ENCODE measurements around the gene TRAPPC2L.

Gene TRAPPC2L

GRCh38 chr16:88839745-88840599, 17.0 kb upstream of the TRAPPC2L start:
- no peak for DNase-seq

- DNase-seq: no peak
Measured at GRCh38 chr16:88840600-88841215, 16.2 kb upstream of the TRAPPC2L start.

- DNase-seq: no peak
Measured at GRCh38 chr16:88841521-88842307, 15.2 kb upstream of the TRAPPC2L start.

GRCh38 chr16:88842308-88842756, 14.6 kb upstream of the TRAPPC2L start:
- DNase-seq: no peak

GRCh38 chr16:88842806-88843205, 14.1 kb upstream of the TRAPPC2L start:
- DNase-seq: no peak

GRCh38 chr16:88843256-88843655, 13.7 kb upstream of the TRAPPC2L start:
- DNase-seq: no peak

GRCh38 chr16:88844419-88845036, 12.4 kb upstream of the TRAPPC2L start:
- no peak for DNase-seq

GRCh38 chr16:88846088-88846487, 10.8 kb upstream of the TRAPPC2L start:
- DNase-seq: no peak

GRCh38 chr16:88847654-88848053, 9.3 kb upstream of the TRAPPC2L start:
- DNase-seq: no peak

GRCh38 chr16:88848557-88848956, 8.4 kb upstream of the TRAPPC2L start:
- no peak for DNase-seq

GRCh38 chr16:88850531-88851199, 6.3 kb upstream of the TRAPPC2L start:
- no peak for DNase-seq

- DNase-seq: no peak
Measured at GRCh38 chr16:88851616-88852015, 5.3 kb upstream of the TRAPPC2L start.

GRCh38 chr16:88853325-88853941, 3.5 kb upstream of the TRAPPC2L start:
- DNase-seq: no peak

- peak; percentile 36 for DNase-seq
Measured at GRCh38 chr16:88854306-88855111, 2.4 kb upstream of the TRAPPC2L start.

- DNase-seq: no peak
Measured at GRCh38 chr16:88855176-88855575, 1.8 kb upstream of the TRAPPC2L start.

GRCh38 chr16:88855736-88856121, 1.2 kb upstream of the TRAPPC2L start:
- DNase-seq: no peak

- peak; percentile 34 for DNase-seq
Measured at GRCh38 chr16:88856122-88856827, 652 bp upstream of the TRAPPC2L start.

GRCh38 chr16:88857728-88858339, 907 bp downstream of the TRAPPC2L start:
- DNase-seq: peak; percentile 78

GRCh38 chr16:88859381-88860091, 2.6 kb downstream of the TRAPPC2L start:
- DNase-seq: no peak
